DMS79 (cell line): ENCODE results near the gene UBIAD1.
A peak's percentile ranks its signal among the peaks of the same experiment; 100 is the strongest.
"Not testable (repeated sequence)": the region's sequence is repeated elsewhere in the genome, so short reads cannot be mapped to it uniquely, and the experiment has no call there.

Experiments used
- DNase-seq: peaks from one replicate; lab custom pipeline; 2025; lab: John Stamatoyannopoulos, UW

The UBIAD1 gene

GRCh38 chr1:11280719-11281376 is 7.8 kb downstream of the UBIAD1 start:
- DNase-seq, result no peak

- DNase-seq, result peak; percentile 81
These were observed 8.7 kb downstream of the UBIAD1 start for GRCh38 chr1:11281518-11282331.

- DNase-seq, result no peak
These were observed 10.2 kb downstream of the UBIAD1 start for GRCh38 chr1:11283151-11283550.

- no peak for DNase-seq
These were observed 11.8 kb downstream of the UBIAD1 start for GRCh38 chr1:11284784-11285183.

- peak; percentile 6 for DNase-seq
These were observed 13.1 kb downstream of the UBIAD1 start for GRCh38 chr1:11285883-11286734.

- DNase-seq, result no peak
These were observed 13.9 kb downstream of the UBIAD1 start for GRCh38 chr1:11286735-11287410.

- DNase-seq, result no peak
These were observed 16.1 kb downstream of the UBIAD1 start for GRCh38 chr1:11289064-11289463.

GRCh38 chr1:11291049-11291448 is 18.1 kb downstream of the UBIAD1 start:
- DNase-seq, result no peak

- DNase-seq, result no peak
These were observed 20.9 kb downstream of the UBIAD1 start for GRCh38 chr1:11293856-11294255.

- no peak for DNase-seq
These were observed 22.0 kb downstream of the UBIAD1 start for GRCh38 chr1:11294951-11295350.

- DNase-seq, result no peak
These were observed 22.9 kb downstream of the UBIAD1 start for GRCh38 chr1:11295905-11296304.

- DNase-seq, result not testable (repeated sequence)
These were observed 24.8 kb downstream of the UBIAD1 start for GRCh38 chr1:11297774-11298173.

GRCh38 chr1:11298390-11299224 is 25.6 kb downstream of the UBIAD1 start:
- DNase-seq, result no peak

- DNase-seq, result no peak
These were observed 26.2 kb downstream of the UBIAD1 start for GRCh38 chr1:11299225-11299574.

GRCh38 chr1:11301601-11302000 is 28.6 kb downstream of the UBIAD1 start:
- no peak for DNase-seq

GRCh38 chr1:11302366-11302765 is 29.4 kb downstream of the UBIAD1 start:
- no peak for DNase-seq

- not testable (repeated sequence) for DNase-seq
These were observed 32.5 kb downstream of the UBIAD1 start for GRCh38 chr1:11305516-11305915.

- no peak for DNase-seq
These were observed 34.9 kb downstream of the UBIAD1 start for GRCh38 chr1:11307852-11308251.

GRCh38 chr1:11308699-11309224 is 35.8 kb downstream of the UBIAD1 start:
- no peak for DNase-seq

GRCh38 chr1:11309385-11309784 is 36.4 kb downstream of the UBIAD1 start:
- DNase-seq, result no peak
